Esophagus squamous epithelium (tissue), 5 donors: ENCODE data around the gene STIMATE. TPM values are rescaled to one million over a fixed set of nuclear protein-coding genes. Genes with fewer than 3 reads are reported as not detected.

Experiments used
- DNase-seq: peaks from one replicate; lab custom pipeline; 2025; lab: John Stamatoyannopoulos, UW
- H3K27ac ChIP-seq, 4 donors: fragments of 200-600 bp; sonication (generic); one replicate each; pipeline ENCODE4 v1.5.1; 2016 to 2019; ENCODE audit warnings: mild to moderate bottlenecking in 1 of 4
- H3K27me3 ChIP-seq, 4 donors: fragments of 200-600 bp; sonication (generic); 1 replicate in 3 of 4; 2 replicates in 1 of 4; pipeline versions ENCODE4 v1.5.1 to v1.6.0; 2017 to 2021; ENCODE audit warnings: antibody characterized with exemption in 1 of 4
- H3K36me3 ChIP-seq, 3 donors: fragments of 200-600 bp; sonication (generic); one replicate each; pipeline ENCODE4 v1.5.1; 2016 to 2019
- H3K4me1 ChIP-seq, 3 donors: fragments of 200-600 bp; sonication (generic); one replicate each; pipeline ENCODE4 v1.5.1; 2017 to 2019
- H3K4me3 ChIP-seq, 4 donors: fragments of 200-600 bp; sonication (generic); 1 replicate in 3 of 4; 2 replicates in 1 of 4; pipeline ENCODE4 v1.5.1; 2016 to 2019; ENCODE audit warnings: mild to moderate bottlenecking in 2 of 4, moderate library complexity in 1 of 4
- H3K9me3 ChIP-seq, 3 donors: fragments of 200-600 bp; sonication (generic); one replicate each; pipeline ENCODE4 v1.5.1; 2016 to 2019
- POLR2A ChIP-seq, 4 donors: fragments of 450-650 bp; IDR thresholded peaks; one replicate each; pipeline ENCODE4 v1.6.1; 2017; ENCODE audit warnings: antibody characterized with exemption in 4 of 4, mild to moderate bottlenecking in 4 of 4, moderate library complexity in 3 of 4
- WGBS, 2 donors: methylation state at CpG; one replicate each; pipeline ENCODE4 v1.1.5; 2018; 5-methylcytosine and 5-hydroxymethylcytosine counted together
- intact Hi-C: fragments of 100-400 bp; cut with DNase I; formaldehyde crosslinking; loops from one replicate; pipeline ENCODE4 v1.15.0; 2022
- total RNA-seq, 4 donors: library from RNA; depleted of rRNA; stranded (reverse); fragments of >200 nt; gene quantifications; one replicate each; pipeline ENCODE4 v1.1.0, GENCODE V29; 2016
- TF ChIP-seq, protein P1 (sequence below), 6 experiments: fragments of 450-650 bp in 4 of 6; fragments of 200-600 bp in 2 of 6; sonication (generic) in 2 of 6; IDR thresholded peaks; one replicate each; pipeline ENCODE4 v1.5.1; 2016 to 2019; ENCODE audit warnings: antibody characterized with exemption in 6 of 6, mild to moderate bottlenecking in 4 of 6, moderate library complexity in 4 of 6
- donor health status: DM: yes; HTN: yes; CAD: no.

Gene STIMATE
- total RNA-seq, 4 donors from 2014 or later = 7.0 to 14.7 (median 12.4) TPM

DNA sequence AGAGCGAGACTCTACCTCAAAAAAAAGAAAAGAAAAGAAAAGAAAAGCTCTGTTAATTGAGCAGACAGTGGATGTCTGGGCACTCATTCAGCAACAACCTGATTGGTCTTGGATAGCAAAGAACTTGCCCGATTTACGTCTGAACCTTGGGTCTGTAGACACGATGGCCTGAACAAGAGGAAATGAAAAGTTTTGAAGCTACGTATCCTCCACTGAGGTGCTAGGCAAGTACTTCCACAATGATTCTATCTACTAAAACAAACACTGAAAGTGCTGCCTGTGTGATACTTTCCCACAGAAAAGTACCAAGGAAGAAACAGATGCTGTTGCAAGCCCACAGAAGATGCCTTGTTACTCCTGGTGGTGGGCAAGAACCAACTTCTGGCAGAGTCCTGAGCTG, 40.7 kb downstream of the STIMATE start:
- Histone ChIP-seq H3K4me3 (no peak overlapping the region), H3K4me1 (no peaks in the 10 kb centered on the region), H3K27me3 (no peaks in the 10 kb centered on the region), H3K9me3 (no peaks in the 10 kb centered on the region), H3K27ac (no peak overlapping the region), H3K36me3 (peaks cover 0 to 34% (median 0%) of the 10 kb centered on the region in 3 donors)
- intact Hi-C loops = no loop called here
- no peak for TF ChIP-seq POLR2A (IDR thresholded peaks at IDR 0.05)
- 90 to 97% methylated on average over 5 of the region's 5 CpGs for WGBS, 2 donors
- DNase-seq = no peak

DNA sequence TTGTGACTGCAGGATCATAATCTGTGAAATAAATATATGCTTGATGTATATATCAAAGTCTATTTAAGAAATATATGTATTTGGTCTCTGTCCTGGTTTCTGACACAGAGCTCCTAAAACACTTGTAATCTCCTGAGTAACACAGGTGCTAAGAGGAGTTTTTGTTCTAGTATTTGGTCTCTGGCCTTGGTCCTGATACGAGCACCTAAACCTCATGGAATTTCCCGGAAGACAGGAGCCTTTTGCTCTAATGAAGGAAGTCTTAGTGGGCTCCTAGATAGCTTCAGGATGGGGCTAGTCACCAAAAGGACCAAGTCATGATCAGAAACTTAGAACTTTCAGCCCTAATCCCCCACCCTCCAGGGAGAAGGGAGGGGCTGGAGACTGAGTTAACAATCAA, 43.3 kb downstream of the STIMATE start:
- 86 to 100% methylated on average over 2 of the region's 2 CpGs for WGBS, 2 donors
- TF ChIP-seq, protein P1, sequence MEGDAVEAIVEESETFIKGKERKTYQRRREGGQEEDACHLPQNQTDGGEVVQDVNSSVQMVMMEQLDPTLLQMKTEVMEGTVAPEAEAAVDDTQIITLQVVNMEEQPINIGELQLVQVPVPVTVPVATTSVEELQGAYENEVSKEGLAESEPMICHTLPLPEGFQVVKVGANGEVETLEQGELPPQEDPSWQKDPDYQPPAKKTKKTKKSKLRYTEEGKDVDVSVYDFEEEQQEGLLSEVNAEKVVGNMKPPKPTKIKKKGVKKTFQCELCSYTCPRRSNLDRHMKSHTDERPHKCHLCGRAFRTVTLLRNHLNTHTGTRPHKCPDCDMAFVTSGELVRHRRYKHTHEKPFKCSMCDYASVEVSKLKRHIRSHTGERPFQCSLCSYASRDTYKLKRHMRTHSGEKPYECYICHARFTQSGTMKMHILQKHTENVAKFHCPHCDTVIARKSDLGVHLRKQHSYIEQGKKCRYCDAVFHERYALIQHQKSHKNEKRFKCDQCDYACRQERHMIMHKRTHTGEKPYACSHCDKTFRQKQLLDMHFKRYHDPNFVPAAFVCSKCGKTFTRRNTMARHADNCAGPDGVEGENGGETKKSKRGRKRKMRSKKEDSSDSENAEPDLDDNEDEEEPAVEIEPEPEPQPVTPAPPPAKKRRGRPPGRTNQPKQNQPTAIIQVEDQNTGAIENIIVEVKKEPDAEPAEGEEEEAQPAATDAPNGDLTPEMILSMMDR (IDR thresholded peaks at IDR 0.05) = no peak
- TF ChIP-seq POLR2A (IDR thresholded peaks at IDR 0.05) = no peak
- no peak overlapping the region for H3K4me3 ChIP-seq
- H3K4me1 ChIP-seq = peaks cover 0 to 2% (median 0%) of the 10 kb centered on the region in 3 donors
- H3K27ac ChIP-seq = no peak overlapping the region
- peaks cover 0 to 60% (median 6%) of the 10 kb centered on the region in 3 donors for H3K36me3 ChIP-seq
- no peaks in the 10 kb centered on the region for H3K9me3 ChIP-seq
- DNase-seq = no peak
- H3K27me3 ChIP-seq = no peaks in the 10 kb centered on the region
- intact Hi-C loops = no loop called here

GRCh38 chr3:52852419-52852818, 44.9 kb downstream of the STIMATE start:
- DNase-seq = no peak
- intact Hi-C loops = no loop called here

GRCh38 chr3:52851348-52851747, 46.0 kb downstream of the STIMATE start:
- WGBS, 2 donors = 74 to 77% methylated on average over 3 of the region's 3 CpGs
- DNase-seq = no peak
- Histone ChIP-seq H3K4me3 (no peak overlapping the region), H3K4me1 (peaks cover 0 to 14% (median 8%) of the 10 kb centered on the region in 3 donors), H3K36me3 (peaks cover 0 to 83% (median 6%) of the 10 kb centered on the region in 3 donors), H3K27ac (no peak overlapping the region), H3K27me3 (no peaks in the 10 kb centered on the region), H3K9me3 (no peaks in the 10 kb centered on the region)
- TF ChIP-seq POLR2A (IDR thresholded peaks at IDR 0.05) = no peak
- TF ChIP-seq, protein P1 (IDR thresholded peaks at IDR 0.05) = peak in 5 of 6 experiments; percentile 28 to 59 (median 45)
- intact Hi-C loops = no loop called here

More at GRCh38 chr3:52852419-52852818, 44.9 kb downstream of the STIMATE start:
- TF ChIP-seq POLR2A (IDR thresholded peaks at IDR 0.05) = no peak
- TF ChIP-seq, protein P1 (IDR thresholded peaks at IDR 0.05) = no peak
- WGBS, 2 donors = 75 to 80% methylated on average over 2 of the region's 2 CpGs
- H3K4me3 ChIP-seq = no peak overlapping the region
- H3K27me3 ChIP-seq = no peaks in the 10 kb centered on the region
- H3K9me3 ChIP-seq = no peaks in the 10 kb centered on the region
- H3K27ac ChIP-seq = no peak overlapping the region
- peaks cover 0 to 76% (median 6%) of the 10 kb centered on the region in 3 donors for H3K36me3 ChIP-seq
- H3K4me1 ChIP-seq = peaks cover 0 to 12% (median 3%) of the 10 kb centered on the region in 3 donors

DNA sequence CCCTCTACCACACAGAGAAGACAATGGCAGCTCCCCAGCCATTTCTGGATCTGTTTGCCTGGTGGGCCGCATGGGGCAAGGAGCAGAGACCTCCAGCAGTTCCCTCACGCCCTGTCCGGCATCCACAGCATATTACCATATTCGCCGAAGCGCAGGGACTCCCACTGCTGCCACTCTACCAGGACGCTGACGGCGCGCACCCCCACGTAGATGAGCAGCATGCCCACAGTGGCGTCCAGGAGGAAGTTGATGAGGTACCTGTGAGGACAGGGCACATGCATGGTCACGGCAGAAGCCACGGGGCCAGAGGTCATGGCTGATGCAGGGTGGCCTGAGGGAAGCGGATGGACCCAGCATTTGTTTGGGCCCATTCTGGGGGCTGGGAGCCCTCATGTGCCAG, 47.7 kb downstream of the STIMATE start:
- intact Hi-C loops = no loop called here
- no peak for DNase-seq
- WGBS, 2 donors = 95 to 100% methylated on average over 1 to 4 of the region's 15 CpGs

More for the DNA sequence above, 47.7 kb downstream of the STIMATE start:
- TF ChIP-seq POLR2A (IDR thresholded peaks at IDR 0.05) = no peak
- TF ChIP-seq, protein P1 (IDR thresholded peaks at IDR 0.05) = no peak
- H3K27me3 ChIP-seq = no peaks in the 10 kb centered on the region
- H3K4me1 ChIP-seq = peaks cover 0 to 30% (median 18%) of the 10 kb centered on the region in 3 donors
- H3K27ac ChIP-seq = peak overlapping the region in 2 of 4 donors; percentile 39 to 79
- H3K9me3 ChIP-seq = no peaks in the 10 kb centered on the region
- H3K36me3 ChIP-seq = peaks cover 0 to 79% (median 6%) of the 10 kb centered on the region in 3 donors
- H3K4me3 ChIP-seq = no peak overlapping the region
